H9 (cell line): ENCODE measurements around the gene CDH9. TPM values are rescaled to one million over a fixed set of nuclear protein-coding genes. Genes with fewer than 3 reads are reported as not detected.

Experiments used
- DNase-seq: peaks from one replicate; pipeline ENCODE4 v3.0.0-alpha.2; 2017
- H2AFZ ChIP-seq: one replicate; pipeline ENCODE4 v1.6.1; 2013; ENCODE audit warnings: mild to moderate bottlenecking, low read length, control low read depth, moderate library complexity
- H2AK5ac ChIP-seq: 2 replicates; pipeline ENCODE4 v1.6.1; 2013; ENCODE audit warnings: low read length, control low read depth, mixed read lengths; ENCODE audit not compliant: insufficient read length
- H2BK120ac ChIP-seq: one replicate; pipeline ENCODE4 v1.6.1; 2013; ENCODE audit warnings: low read depth, mild to moderate bottlenecking, low read length, control low read depth, inconsistent platforms; ENCODE audit not compliant: poor library complexity, severe bottlenecking
- H2BK12ac ChIP-seq: 2 replicates; pipeline ENCODE4 v1.6.1; 2013; ENCODE audit warnings: low read length, control low read depth, mixed read lengths, low read depth; ENCODE audit not compliant: insufficient read length
- H2BK15ac ChIP-seq: 2 replicates; pipeline ENCODE4 v1.6.1; 2013; ENCODE audit warnings: low read depth, low read length, control low read depth
- H2BK20ac ChIP-seq: one replicate; pipeline ENCODE4 v1.6.1; 2013; ENCODE audit warnings: low read depth, mild to moderate bottlenecking, low read length, control low read depth, inconsistent platforms; ENCODE audit not compliant: poor library complexity, severe bottlenecking
- H2BK5ac ChIP-seq: 2 replicates; pipeline ENCODE4 v1.6.1; 2013; ENCODE audit warnings: low read length, control low read depth, mixed read lengths; ENCODE audit not compliant: insufficient read length
- H3K14ac ChIP-seq: 2 replicates; pipeline ENCODE4 v1.6.1; 2013; ENCODE audit warnings: low read length, control low read depth; ENCODE audit not compliant: insufficient read depth
- H3K18ac ChIP-seq: 2 replicates; pipeline ENCODE4 v1.6.1; 2013; ENCODE audit warnings: low read depth, mild to moderate bottlenecking, mixed read lengths, low read length, control low read depth; ENCODE audit not compliant: insufficient read length
- H3K23ac ChIP-seq: 2 replicates; pipeline ENCODE4 v1.6.1; 2013; ENCODE audit warnings: low read length, control low read depth, mixed read lengths, low read depth; ENCODE audit not compliant: insufficient read length
- H3K23me2 ChIP-seq: 2 replicates; pipeline ENCODE4 v1.6.1; 2013; ENCODE audit warnings: low read depth, mild to moderate bottlenecking, mixed read lengths, low read length, control low read depth; ENCODE audit not compliant: insufficient read length, poor library complexity, severe bottlenecking
- H3K27ac ChIP-seq: 2 replicates; pipeline ENCODE4 v1.5.1; 2013; ENCODE audit warnings: low read length, control low read depth, mixed read lengths, low read depth; ENCODE audit not compliant: insufficient read length
- H3K27me3 ChIP-seq: 2 replicates; pipeline ENCODE4 v1.6.1; 2013; ENCODE audit warnings: low read length, control low read depth, inconsistent platforms; ENCODE audit not compliant: insufficient read depth
- H3K4ac ChIP-seq: 2 replicates; pipeline ENCODE4 v1.6.1; 2013; ENCODE audit warnings: low read depth, mild to moderate bottlenecking, control low read depth, inconsistent platforms, low read length, moderate library complexity
- H3K4me1 ChIP-seq: 2 replicates; pipeline ENCODE4 v1.6.1; 2013; ENCODE audit warnings: low read length, control low read depth, inconsistent platforms; ENCODE audit not compliant: insufficient read depth
- H3K4me2 ChIP-seq: 2 replicates; pipeline ENCODE4 v1.6.1; 2013; ENCODE audit warnings: low read length, control low read depth, mixed read lengths; ENCODE audit not compliant: insufficient read length, insufficient read depth
- H3K56ac ChIP-seq: 2 replicates; pipeline ENCODE4 v1.6.1; 2013; ENCODE audit warnings: low read depth, mild to moderate bottlenecking, mixed read lengths, low read length, control low read depth; ENCODE audit not compliant: insufficient read length
- H3K79me1 ChIP-seq: 2 replicates; pipeline ENCODE4 v1.6.1; 2013; ENCODE audit warnings: low read depth, mild to moderate bottlenecking, moderate library complexity, low read length, control low read depth, inconsistent platforms; ENCODE audit not compliant: insufficient read depth, poor library complexity, severe bottlenecking
- H3K79me2 ChIP-seq: 2 replicates; pipeline ENCODE4 v1.6.1; 2013; ENCODE audit warnings: low read length, control low read depth, inconsistent platforms; ENCODE audit not compliant: insufficient read depth
- H3K9ac ChIP-seq: 2 replicates; pipeline ENCODE4 v1.6.1; 2013; ENCODE audit warnings: low read length, control low read depth, mixed read lengths; ENCODE audit not compliant: insufficient read length; ENCODE audit errors: extremely low read depth
- H3K9me3 ChIP-seq: one replicate; pipeline ENCODE4 v1.6.1; 2013; ENCODE audit warnings: low read depth, low read length, inconsistent platforms; ENCODE audit not compliant: control insufficient read depth
- H3T11ph ChIP-seq: one replicate; pipeline ENCODE4 v1.6.1; 2013; ENCODE audit warnings: mild to moderate bottlenecking, low read length, control low read depth, inconsistent platforms
- H4K20me1 ChIP-seq: one replicate; pipeline ENCODE4 v1.6.1; 2013; ENCODE audit not compliant: control insufficient read depth, insufficient read length, insufficient read depth
- H4K5ac ChIP-seq: 2 replicates; pipeline ENCODE4 v1.6.1; 2013; ENCODE audit warnings: low read depth, mild to moderate bottlenecking, mixed read lengths, low read length, control low read depth; ENCODE audit not compliant: insufficient read length
- H4K8ac ChIP-seq: replicated peaks from 2 replicates; pipeline ENCODE4 v1.6.1; 2013; ENCODE audit warnings: low read length, control low read depth, mixed read lengths, low read depth; ENCODE audit not compliant: insufficient read length
- H4K91ac ChIP-seq: 2 replicates; pipeline ENCODE4 v1.6.1; 2013; ENCODE audit warnings: low read depth, mild to moderate bottlenecking, moderate library complexity, mixed read lengths, low read length, control low read depth; ENCODE audit not compliant: insufficient read length
- H3K27ac Mint-ChIP-seq, 3 experiments: 2 replicates in 2 of 3; 3 replicates in 1 of 3; pipeline ENCODE4 v1.8.0; 2020 to 2021; ENCODE audit warnings: mixed read lengths in 3 of 3, mild to moderate bottlenecking in 1 of 3, moderate library complexity in 1 of 3
- H3K27me3 Mint-ChIP-seq: 2 replicates; pipeline ENCODE4 v1.8.0; 2021; ENCODE audit warnings: low read depth, mild to moderate bottlenecking, moderate library complexity, mixed read lengths
- H3K36me3 Mint-ChIP-seq, 3 experiments: 2 replicates in 2 of 3; 3 replicates in 1 of 3; pipeline ENCODE4 v1.8.0; 2020 to 2021; ENCODE audit warnings: low read depth in 3 of 3, mixed read lengths in 3 of 3; ENCODE audit not compliant: insufficient read depth in 1 of 3
- H3K4me1 Mint-ChIP-seq, 2 experiments: 2 replicates each; pipeline ENCODE4 v1.8.0; 2020; ENCODE audit warnings: mixed read lengths in 2 of 2
- H3K4me3 Mint-ChIP-seq, 2 experiments: 2 replicates in 1 of 2; 3 replicates in 1 of 2; pipeline ENCODE4 v1.8.0; 2020 to 2021; ENCODE audit warnings: mild to moderate bottlenecking in 2 of 2, mixed read lengths in 2 of 2, moderate library complexity in 1 of 2
- H3K9me3 Mint-ChIP-seq, 2 experiments: 2 replicates in 1 of 2; 3 replicates in 1 of 2; pipeline ENCODE4 v1.8.0; 2020; ENCODE audit warnings: mild to moderate bottlenecking in 2 of 2, mixed read lengths in 2 of 2, moderate library complexity in 1 of 2
- total RNA-seq: library from RNA; stranded (reverse); gene quantifications from 2 replicates; pipeline ENCODE4 v1.2.1, GENCODE V29; 2021
- TF ChIP-seq, protein P1 (sequence below): fragments of 200-600 bp; sonication (generic); conservative IDR thresholded peaks from 3 replicates; pipeline ENCODE4 v1.8.0; 2021; ENCODE audit warnings: antibody characterized with exemption, mild to moderate bottlenecking

CDH9 gene
- total RNA-seq, 1 experiment from 2014 or later = 0.61 TPM

DNA sequence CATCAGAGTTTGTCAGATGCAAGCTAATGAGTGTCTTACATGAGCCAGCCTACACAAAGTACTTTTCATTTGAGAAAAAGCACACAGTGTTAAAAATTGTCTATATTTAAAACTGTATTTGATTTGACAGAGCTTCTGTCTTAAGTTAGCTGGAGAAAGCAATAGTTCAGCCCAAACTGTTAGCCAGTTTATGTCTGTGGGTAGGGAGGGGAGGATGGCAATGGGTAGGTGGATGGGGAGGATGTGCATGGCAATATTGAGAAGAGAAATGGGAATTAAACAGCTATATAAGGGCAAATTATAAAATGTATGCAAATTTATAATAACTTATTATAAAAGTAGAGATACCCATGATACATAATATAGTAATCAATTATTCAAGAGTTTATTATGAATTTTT lies 31.3 kb downstream of the CDH9 start:
- H3K56ac ChIP-seq = no peak overlapping the region
- no peak for DNase-seq
- no peak overlapping the region for H2BK12ac ChIP-seq
- no peak overlapping the region for H3K23ac ChIP-seq
- Mint-ChIP-seq H3K4me1 (no peaks in the 10 kb centered on the region; a peak in 1 of 4 replicates), H3K4me3 (no peak overlapping the region), H3K27ac (no peak overlapping the region), H3K9me3 (no peaks in the 10 kb centered on the region), H3K36me3 (no peaks in the 10 kb centered on the region), H3K27me3 (no peaks in the 10 kb centered on the region)
- H3K79me1 ChIP-seq = no peaks in the 10 kb centered on the region
- no peak overlapping the region for H2BK20ac ChIP-seq
- no peaks in the 10 kb centered on the region for H3K79me2 ChIP-seq
- no peak overlapping the region for H2AK5ac ChIP-seq
- no peak overlapping the region for H2BK5ac ChIP-seq
- H2BK120ac ChIP-seq = no peak overlapping the region
- no peak overlapping the region for H4K5ac ChIP-seq
- no peak overlapping the region for H3T11ph ChIP-seq
- H3K27me3 ChIP-seq = no peaks in the 10 kb centered on the region
- H4K20me1 ChIP-seq = no peaks in the 10 kb centered on the region
- no peak overlapping the region for H2AFZ ChIP-seq
- H3K18ac ChIP-seq = no peak overlapping the region
- H4K8ac ChIP-seq = no peak overlapping the region
- no peak overlapping the region for H3K9ac ChIP-seq
- H3K14ac ChIP-seq = no peak overlapping the region
- no peaks in the 10 kb centered on the region for H3K9me3 ChIP-seq
- H4K91ac ChIP-seq = no peak overlapping the region
- no peaks in the 10 kb centered on the region for H3K4me1 ChIP-seq
- no peaks in the 10 kb centered on the region for H3K23me2 ChIP-seq
- H3K27ac ChIP-seq = no peak overlapping the region
- TF ChIP-seq, protein P1, sequence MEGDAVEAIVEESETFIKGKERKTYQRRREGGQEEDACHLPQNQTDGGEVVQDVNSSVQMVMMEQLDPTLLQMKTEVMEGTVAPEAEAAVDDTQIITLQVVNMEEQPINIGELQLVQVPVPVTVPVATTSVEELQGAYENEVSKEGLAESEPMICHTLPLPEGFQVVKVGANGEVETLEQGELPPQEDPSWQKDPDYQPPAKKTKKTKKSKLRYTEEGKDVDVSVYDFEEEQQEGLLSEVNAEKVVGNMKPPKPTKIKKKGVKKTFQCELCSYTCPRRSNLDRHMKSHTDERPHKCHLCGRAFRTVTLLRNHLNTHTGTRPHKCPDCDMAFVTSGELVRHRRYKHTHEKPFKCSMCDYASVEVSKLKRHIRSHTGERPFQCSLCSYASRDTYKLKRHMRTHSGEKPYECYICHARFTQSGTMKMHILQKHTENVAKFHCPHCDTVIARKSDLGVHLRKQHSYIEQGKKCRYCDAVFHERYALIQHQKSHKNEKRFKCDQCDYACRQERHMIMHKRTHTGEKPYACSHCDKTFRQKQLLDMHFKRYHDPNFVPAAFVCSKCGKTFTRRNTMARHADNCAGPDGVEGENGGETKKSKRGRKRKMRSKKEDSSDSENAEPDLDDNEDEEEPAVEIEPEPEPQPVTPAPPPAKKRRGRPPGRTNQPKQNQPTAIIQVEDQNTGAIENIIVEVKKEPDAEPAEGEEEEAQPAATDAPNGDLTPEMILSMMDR = no peak
- H3K4ac ChIP-seq = no peak overlapping the region
- no peak overlapping the region for H2BK15ac ChIP-seq
- no peak overlapping the region for H3K4me2 ChIP-seq
